ENCODE results near the gene CPE. TPM values are rescaled to one million over a fixed set of nuclear protein-coding genes. Genes with fewer than 3 reads are reported as not detected.

CPE gene
- total and polyA plus RNA-seq, 2 experiments from 2014 or later: 53.9 to 77.9 TPM

DNA sequence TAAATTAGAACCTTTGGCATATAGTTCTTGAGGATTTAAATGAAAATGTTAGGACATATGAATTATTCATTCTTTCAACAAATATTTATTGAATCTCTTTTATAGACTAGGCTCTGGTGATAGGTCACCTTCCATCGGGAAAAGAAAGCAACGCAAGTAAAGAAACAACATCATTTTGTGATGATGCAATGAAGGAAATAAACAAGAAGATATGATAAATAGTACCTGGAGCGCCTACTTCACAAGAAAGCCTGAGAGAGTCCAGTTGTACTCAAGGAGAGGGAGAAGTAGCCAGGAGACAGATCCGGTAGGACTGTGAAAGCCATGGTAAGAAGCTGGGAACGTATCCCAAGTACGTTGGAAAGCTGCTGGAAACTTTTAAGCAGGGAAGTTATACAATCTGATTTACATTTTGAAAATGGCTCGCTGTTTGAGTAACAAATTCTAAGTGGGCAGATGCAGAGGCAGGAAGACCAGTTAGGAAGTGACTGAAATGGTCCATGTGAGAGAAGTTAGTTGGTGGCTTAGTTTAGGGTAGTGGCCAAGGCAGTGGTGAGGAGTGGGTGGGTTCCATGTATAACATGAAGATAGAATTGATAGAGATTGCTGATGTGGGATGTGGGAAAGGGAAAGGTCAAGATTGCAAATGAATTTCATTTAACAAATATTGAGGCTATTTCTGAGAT is 17.7 kb upstream of the CPE start:
- Histone ChIP-seq H3K9me2 (ENCODE audit: insufficient read depth) (no peaks in the 10 kb centered on the region), H3F3A (ENCODE audit: insufficient read depth) (peaks cover 28% of the 10 kb centered on the region), H3K36me3 (ENCODE audit: low read depth) (no peaks in the 10 kb centered on the region), H3K4me2 (ENCODE audit: unreplicated experiment) (peak overlapping the region; percentile 65), H3K9ac (no peak overlapping the region), H3K4me1 (ENCODE audit: insufficient read depth) (peaks cover 32% of the 10 kb centered on the region), H3K79me2 (ENCODE audit: insufficient read depth) (no peaks in the 10 kb centered on the region), H2AFZ (no peak overlapping the region), H4K20me1 (ENCODE audit: insufficient read depth) (no peaks in the 10 kb centered on the region), H3K27me3 (replicated peaks; ENCODE audit: insufficient read depth) (no peaks in the 10 kb centered on the region), H3K4me3 (no peak overlapping the region), H3K27ac (peak overlapping the region; percentile 71), H3K9me3 (ENCODE audit: low read depth) (no peaks in the 10 kb centered on the region)
- no peak for TF ChIP-seq EZH2phosphoT487 (IDR thresholded peaks at IDR 0.05; ENCODE audit: insufficient read depth, low read depth)
- no peak for TF ChIP-seq EZH2 (IDR thresholded peaks at IDR 0.05; ENCODE audit: insufficient read depth, poor library complexity, severe bottlenecking)
- DNase-seq: no peak
- in situ Hi-C loops (cut with MboI): loop anchor here (10.0 kb wide), 1 partner anchor 104 kb away; no protein-coding TSS in a partner anchor
- WGBS, 2 experiments (ENCODE audit: low coverage in 1 of 2, low lambda C conversion rate in 2 of 2, missing lambda C conversion rate in 2 of 2): 93 to 95% methylated on average over 7 of the region's 7 CpGs

DNA sequence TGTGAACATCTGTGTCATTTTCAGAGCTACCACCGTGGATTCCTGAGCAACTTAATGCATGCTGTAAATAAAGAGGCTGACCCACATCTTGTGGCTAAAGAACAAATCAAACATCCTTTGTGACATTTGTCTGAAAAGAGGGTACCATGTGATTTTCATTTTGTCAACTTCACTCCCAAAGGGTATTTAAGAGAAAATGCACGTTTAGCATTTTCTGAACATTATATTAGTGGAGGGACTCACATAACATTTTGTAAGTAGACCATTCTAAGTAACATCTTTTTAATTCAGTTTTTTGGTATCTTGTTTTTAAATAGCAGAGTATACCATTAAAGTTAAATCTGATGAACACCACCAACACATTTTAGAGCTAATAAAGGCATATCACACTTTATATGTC is 17.0 kb upstream of the CPE start:
- peaks cover 32% of the 10 kb centered on the region for H3K4me1 ChIP-seq (ENCODE audit: insufficient read depth)
- no peaks in the 10 kb centered on the region for H3K9me2 ChIP-seq (ENCODE audit: insufficient read depth)
- no peaks in the 10 kb centered on the region for H3K9me3 ChIP-seq (ENCODE audit: low read depth)
- no peak overlapping the region for H3K27ac ChIP-seq
- WGBS, 2 experiments (ENCODE audit: low coverage in 1 of 2, low lambda C conversion rate in 2 of 2, missing lambda C conversion rate in 2 of 2): 95 to 99% methylated on average over 2 of the region's 2 CpGs
- H3K36me3 ChIP-seq (ENCODE audit: low read depth): no peaks in the 10 kb centered on the region
- no peak overlapping the region for H3K4me2 ChIP-seq (ENCODE audit: unreplicated experiment)
- in situ Hi-C loops (cut with MboI): loop anchor here (10.0 kb wide), 1 partner anchor 103 kb away; no protein-coding TSS in a partner anchor
- no peaks in the 10 kb centered on the region for H4K20me1 ChIP-seq (ENCODE audit: insufficient read depth)
- no peaks in the 10 kb centered on the region for H3K79me2 ChIP-seq (ENCODE audit: insufficient read depth)
- H3K9ac ChIP-seq: no peak overlapping the region
- H3K27me3 ChIP-seq (replicated peaks; ENCODE audit: insufficient read depth): no peaks in the 10 kb centered on the region
- TF ChIP-seq EZH2 (IDR thresholded peaks at IDR 0.05; ENCODE audit: insufficient read depth, poor library complexity, severe bottlenecking) (no peak), EZH2phosphoT487 (IDR thresholded peaks at IDR 0.05; ENCODE audit: insufficient read depth, low read depth) (no peak)
- DNase-seq: no peak
- no peak overlapping the region for H2AFZ ChIP-seq
- H3F3A ChIP-seq (ENCODE audit: insufficient read depth): peaks cover 28% of the 10 kb centered on the region
- H3K4me3 ChIP-seq: no peak overlapping the region

DNA sequence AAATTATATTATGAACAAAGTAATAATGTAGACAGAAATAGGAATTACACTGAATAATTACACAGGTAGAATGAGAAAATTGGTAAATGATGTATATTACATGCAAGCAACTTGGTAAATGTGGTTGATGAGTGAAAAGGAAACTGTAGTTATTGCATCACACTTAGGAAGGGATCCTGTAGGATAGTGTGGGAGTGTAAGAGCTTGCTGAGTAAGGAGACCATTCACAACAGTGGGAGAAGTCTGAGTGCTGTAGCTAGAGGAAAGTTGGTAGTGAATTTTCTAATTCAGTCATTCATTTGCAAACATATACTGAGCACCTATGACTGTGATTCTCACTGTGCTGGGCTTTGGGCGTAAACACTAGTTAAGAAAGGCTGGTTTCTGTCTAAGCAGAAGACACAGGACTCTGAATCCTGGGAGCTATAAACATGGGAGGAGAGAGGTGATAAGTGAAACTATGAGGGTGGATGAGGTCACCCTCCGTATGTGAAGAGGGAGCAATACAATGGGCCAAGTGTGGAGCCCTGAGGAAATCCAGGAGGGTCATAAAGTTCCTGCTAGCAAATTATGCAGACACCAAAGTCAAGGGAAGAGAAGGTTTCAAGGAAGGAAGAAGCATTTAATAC is 14.2 kb upstream of the CPE start:
- TF ChIP-seq EZH2phosphoT487 (IDR thresholded peaks at IDR 0.05; ENCODE audit: insufficient read depth, low read depth): no peak
- TF ChIP-seq EZH2 (IDR thresholded peaks at IDR 0.05; ENCODE audit: insufficient read depth, poor library complexity, severe bottlenecking): no peak
- peak overlapping the region; percentile 26; the same call in 1 of the 2 replicates for H2AFZ ChIP-seq
- peak; percentile 70 for DNase-seq
- no peak overlapping the region for H3K4me2 ChIP-seq (ENCODE audit: unreplicated experiment)
- H3K9ac ChIP-seq: no peak overlapping the region
- H3K36me3 ChIP-seq (ENCODE audit: low read depth): no peaks in the 10 kb centered on the region
- H3K79me2 ChIP-seq (ENCODE audit: insufficient read depth): no peaks in the 10 kb centered on the region
- H3K9me3 ChIP-seq (ENCODE audit: low read depth): no peaks in the 10 kb centered on the region
- H4K20me1 ChIP-seq (ENCODE audit: insufficient read depth): no peaks in the 10 kb centered on the region
- peaks cover 27% of the 10 kb centered on the region for H3F3A ChIP-seq (ENCODE audit: insufficient read depth)
- in situ Hi-C loops (cut with MboI): loop anchor here (10.0 kb wide), 1 partner anchor 100 kb away; no protein-coding TSS in a partner anchor
- H3K27me3 ChIP-seq (replicated peaks; ENCODE audit: insufficient read depth): no peaks in the 10 kb centered on the region
- WGBS, 2 experiments (ENCODE audit: low coverage in 1 of 2, low lambda C conversion rate in 2 of 2, missing lambda C conversion rate in 2 of 2): 46 to 49% methylated on average over 2 of the region's 2 CpGs
- H3K4me3 ChIP-seq: no peak overlapping the region
- H3K4me1 ChIP-seq (ENCODE audit: insufficient read depth): peaks cover 27% of the 10 kb centered on the region
- H3K9me2 ChIP-seq (ENCODE audit: insufficient read depth): no peaks in the 10 kb centered on the region
- peak overlapping the region; percentile 22; the same call in 1 of the 2 replicates for H3K27ac ChIP-seq

DNA sequence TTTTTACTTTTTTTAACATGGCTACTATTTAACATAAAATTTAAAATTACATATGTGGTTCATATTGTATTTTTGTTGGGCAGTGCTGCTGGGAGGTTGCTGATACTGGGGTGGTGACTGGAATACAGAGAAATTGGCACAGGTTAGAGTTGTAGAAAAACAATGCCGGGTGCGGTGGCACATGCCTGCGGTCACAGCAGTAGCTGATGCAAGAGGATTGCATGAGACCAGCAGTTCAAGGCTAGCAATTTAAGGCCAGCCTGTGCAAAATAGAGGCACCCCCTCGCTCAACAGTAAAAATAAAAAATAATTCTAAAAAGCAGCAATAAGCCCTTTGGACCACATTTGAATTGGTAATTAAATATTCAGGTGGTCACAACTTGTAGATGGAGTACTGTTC is 11.8 kb upstream of the CPE start:
- Histone ChIP-seq H2AFZ (no peak overlapping the region), H3K4me1 (ENCODE audit: insufficient read depth) (peaks cover 12% of the 10 kb centered on the region), H3K9ac (no peak overlapping the region), H3K4me3 (no peak overlapping the region), H3K79me2 (ENCODE audit: insufficient read depth) (no peaks in the 10 kb centered on the region), H3K27me3 (replicated peaks; ENCODE audit: insufficient read depth) (no peaks in the 10 kb centered on the region), H3K9me2 (ENCODE audit: insufficient read depth) (no peaks in the 10 kb centered on the region), H4K20me1 (ENCODE audit: insufficient read depth) (no peaks in the 10 kb centered on the region), H3K4me2 (ENCODE audit: unreplicated experiment) (no peak overlapping the region), H3K36me3 (ENCODE audit: low read depth) (no peaks in the 10 kb centered on the region), H3K27ac (no peak overlapping the region), H3F3A (ENCODE audit: insufficient read depth) (peaks cover 12% of the 10 kb centered on the region), H3K9me3 (ENCODE audit: low read depth) (no peaks in the 10 kb centered on the region)
- WGBS, 2 experiments (ENCODE audit: low coverage in 1 of 2, low lambda C conversion rate in 2 of 2, missing lambda C conversion rate in 2 of 2): 71 to 74% methylated on average over 4 of the region's 4 CpGs
- in situ Hi-C loops (cut with MboI): loop anchor here (10.0 kb wide), 1 partner anchor 98 kb away; no protein-coding TSS in a partner anchor
- DNase-seq: no peak
- no peak for TF ChIP-seq EZH2phosphoT487 (IDR thresholded peaks at IDR 0.05; ENCODE audit: insufficient read depth, low read depth)
- no peak for TF ChIP-seq EZH2 (IDR thresholded peaks at IDR 0.05; ENCODE audit: insufficient read depth, poor library complexity, severe bottlenecking)

All from GM23248 (cell line).